ENCODE data around the gene BACE1.

Gene BACE1

DNA sequence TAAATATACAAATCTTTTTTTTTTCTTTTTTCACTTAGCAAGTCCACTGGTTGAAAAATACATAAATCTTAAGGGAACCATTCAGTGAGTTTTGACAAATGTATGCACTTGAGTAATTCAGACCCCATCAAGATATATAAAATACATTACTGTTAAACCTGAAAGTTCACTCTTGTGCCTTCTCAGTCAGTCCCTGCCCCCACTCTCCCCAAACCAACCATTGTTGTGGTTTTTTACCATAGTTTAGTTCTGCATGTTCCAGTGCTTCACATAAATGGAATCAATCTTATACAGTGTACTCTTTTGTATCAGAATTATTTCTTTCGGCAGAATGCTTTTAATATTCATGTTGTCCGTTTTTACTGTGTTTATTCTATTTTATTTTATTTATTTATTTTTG lies 57.5 kb downstream of the BACE1 start:
- Histone ChIP-seq H3K4me3 (ENCODE audit: low read depth, low read length) (no peak overlapping the region), H3K4me1 (no peaks in the 10 kb centered on the region), H3K9me3 (no peaks in the 10 kb centered on the region), H3K36me3 (peaks cover 17% of the 10 kb centered on the region), H3K27me3 (no peaks in the 10 kb centered on the region)
- TF ChIP-seq CTCF (IDR thresholded peaks at IDR 0.05; ENCODE audit: low read depth, low read length): no peak
- DNase-seq: no peak

GRCh38 chr11:117256573-117256972 lies 59.5 kb downstream of the BACE1 start:
- TF ChIP-seq CTCF (IDR thresholded peaks at IDR 0.05; ENCODE audit: low read depth, low read length): no peak
- Histone ChIP-seq H3K36me3 (peaks cover 9% of the 10 kb centered on the region), H3K4me3 (ENCODE audit: low read depth, low read length) (no peak overlapping the region), H3K9me3 (no peaks in the 10 kb centered on the region), H3K4me1 (no peaks in the 10 kb centered on the region), H3K27me3 (no peaks in the 10 kb centered on the region)
- DNase-seq: no peak

GRCh38 chr11:117255966-117256365 lies 60.1 kb downstream of the BACE1 start:
- Histone ChIP-seq H3K4me3 (ENCODE audit: low read depth, low read length) (no peak overlapping the region), H3K9me3 (no peaks in the 10 kb centered on the region), H3K4me1 (no peaks in the 10 kb centered on the region), H3K27me3 (no peaks in the 10 kb centered on the region), H3K36me3 (peaks cover 6% of the 10 kb centered on the region)
- TF ChIP-seq CTCF (IDR thresholded peaks at IDR 0.05; ENCODE audit: low read depth, low read length): no peak
- DNase-seq: no peak

GRCh38 chr11:117251506-117251905 lies 64.5 kb downstream of the BACE1 start:
- no peak for TF ChIP-seq CTCF (IDR thresholded peaks at IDR 0.05; ENCODE audit: low read depth, low read length)
- Histone ChIP-seq H3K9me3 (no peaks in the 10 kb centered on the region), H3K36me3 (peaks cover 36% of the 10 kb centered on the region), H3K27me3 (no peaks in the 10 kb centered on the region), H3K4me1 (no peaks in the 10 kb centered on the region), H3K4me3 (ENCODE audit: low read depth, low read length) (no peak overlapping the region)
- DNase-seq: no peak

DNA sequence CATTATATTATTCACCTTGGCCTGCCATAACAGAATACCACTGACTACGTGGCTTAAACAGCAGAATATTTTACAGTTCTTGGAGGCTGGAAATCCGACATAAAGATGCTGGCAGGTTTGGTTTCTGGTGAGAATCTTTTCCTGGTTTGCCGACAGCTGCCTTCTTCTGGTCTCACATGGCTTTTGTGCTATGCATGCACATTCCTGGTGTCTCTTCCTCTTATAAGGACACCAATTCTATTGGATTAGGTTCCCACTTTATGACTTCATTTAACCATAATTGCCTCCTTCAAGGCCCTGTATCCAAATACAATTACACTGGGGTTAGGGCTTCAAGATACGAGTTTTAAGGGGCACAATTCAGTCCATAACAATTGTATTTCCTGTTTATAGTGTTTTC lies 66.5 kb downstream of the BACE1 start:
- Histone ChIP-seq H3K4me3 (ENCODE audit: low read depth, low read length) (no peak overlapping the region), H3K27me3 (no peaks in the 10 kb centered on the region), H3K4me1 (no peaks in the 10 kb centered on the region), H3K9me3 (no peaks in the 10 kb centered on the region), H3K36me3 (peaks cover 52% of the 10 kb centered on the region)
- no peak for DNase-seq
- TF ChIP-seq CTCF (IDR thresholded peaks at IDR 0.05; ENCODE audit: low read depth, low read length): no peak

DNA sequence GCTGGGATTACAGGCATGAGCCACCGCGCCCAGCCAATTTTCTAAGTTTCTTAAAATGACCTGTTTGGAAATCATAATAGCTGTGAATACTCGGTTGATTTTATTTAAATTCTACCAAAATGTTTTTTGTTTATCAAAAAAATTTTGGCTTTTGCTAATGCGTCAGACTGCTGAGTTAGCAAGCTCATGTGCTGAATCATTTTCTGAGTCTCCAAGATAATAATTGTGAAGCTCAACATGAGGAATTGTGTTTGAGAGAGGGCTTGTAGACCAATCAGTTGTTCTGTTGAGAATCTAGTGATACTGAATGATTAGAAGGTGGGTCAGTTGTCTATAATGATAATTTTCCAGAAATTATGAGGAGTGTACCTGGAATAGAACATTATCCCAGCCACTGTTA lies 67.7 kb downstream of the BACE1 start:
- Histone ChIP-seq H3K36me3 (peaks cover 58% of the 10 kb centered on the region), H3K27me3 (no peaks in the 10 kb centered on the region), H3K4me1 (no peaks in the 10 kb centered on the region), H3K9me3 (no peaks in the 10 kb centered on the region), H3K4me3 (ENCODE audit: low read depth, low read length) (no peak overlapping the region)
- TF ChIP-seq CTCF (IDR thresholded peaks at IDR 0.05; ENCODE audit: low read depth, low read length): no peak
- no peak for DNase-seq

Measured in BE2C (cell line).